ENCODE results near the gene NPM1.

- peak; percentile 18 for TF ChIP-seq CTCF (IDR thresholded peaks at IDR 0.05; ENCODE audit: low read depth, low read length, missing input control)
- TF ChIP-seq JUND (IDR thresholded peaks at IDR 0.05): no peak
- TF ChIP-seq REST (IDR thresholded peaks at IDR 0.05): no peak
- TF ChIP-seq FOXA1 (IDR thresholded peaks at IDR 0.05): no peak
- TF ChIP-seq GABPA (IDR thresholded peaks at IDR 0.05 in 1 of 2, conservative IDR thresholded peaks at IDR 0.05 in 1 of 2): no peak
- no peak for TF ChIP-seq ATF3 (IDR thresholded peaks at IDR 0.05)
- TF ChIP-seq MAX (IDR thresholded peaks at IDR 0.05): no peak
- no peak for TF ChIP-seq YY1 (IDR thresholded peaks at IDR 0.05)
- no peak for TF ChIP-seq RXRA (IDR thresholded peaks at IDR 0.05)
- TF ChIP-seq TAF1 (conservative IDR thresholded peaks at IDR 0.05): no peak
- no peak for TF ChIP-seq HNF4A (conservative IDR thresholded peaks at IDR 0.05)
Measured at GRCh38 chr5:171405615-171406014, 18.0 kb downstream of the NPM1 start.

Data from liver (tissue), 3 donors.